ENCODE data around the gene ARID1B.

Gene ARID1B

GRCh38 chr6:156946370-156946936 is 169.3 kb downstream of the ARID1B start:
- no peaks in the 10 kb centered on the region for H3K9me3 ChIP-seq (ENCODE audit: control insufficient read depth, low read length)
- H3K4me2 ChIP-seq (ENCODE audit: low read length): no peak overlapping the region
- H3K36me3 ChIP-seq (ENCODE audit: control insufficient read depth, insufficient read depth, low read length): no peaks in the 10 kb centered on the region
- no peak overlapping the region for H3K4me3 ChIP-seq (ENCODE audit: low read depth, low read length)
- no peak overlapping the region for H2AFZ ChIP-seq
- H3K27me3 ChIP-seq (ENCODE audit: control insufficient read depth, insufficient read depth, low read length): no peaks in the 10 kb centered on the region
- no peak overlapping the region for H3K27ac ChIP-seq
- H3K79me2 ChIP-seq: peaks cover 50% of the 10 kb centered on the region
- no peak overlapping the region for H3K9ac ChIP-seq
- TF ChIP-seq CTCF (IDR thresholded peaks at IDR 0.05): no peak
- H3K4me1 ChIP-seq: peaks cover 4% of the 10 kb centered on the region

- no peak for TF ChIP-seq CTCF (IDR thresholded peaks at IDR 0.05)
- H3K9me3 ChIP-seq (ENCODE audit: control insufficient read depth, low read length): no peaks in the 10 kb centered on the region
Measured at GRCh38 chr6:156948277-156948676, 171.1 kb downstream of the ARID1B start.

GRCh38 chr6:156948807-156949206 is 171.6 kb downstream of the ARID1B start:
- H3K4me2 ChIP-seq (ENCODE audit: low read length): no peak overlapping the region
- no peak overlapping the region for H3K4me3 ChIP-seq (ENCODE audit: low read depth, low read length)
- H3K79me2 ChIP-seq: peaks cover 44% of the 10 kb centered on the region
- no peak overlapping the region for H2AFZ ChIP-seq
- no peak overlapping the region for H3K27ac ChIP-seq
- H3K9me3 ChIP-seq (ENCODE audit: control insufficient read depth, low read length): no peaks in the 10 kb centered on the region
- no peaks in the 10 kb centered on the region for H3K27me3 ChIP-seq (ENCODE audit: control insufficient read depth, insufficient read depth, low read length)
- peaks cover 13% of the 10 kb centered on the region for H3K4me1 ChIP-seq
- H3K9ac ChIP-seq: no peak overlapping the region
- TF ChIP-seq CTCF (IDR thresholded peaks at IDR 0.05): no peak
- H3K36me3 ChIP-seq (ENCODE audit: control insufficient read depth, insufficient read depth, low read length): no peaks in the 10 kb centered on the region

More at GRCh38 chr6:156948277-156948676, 171.1 kb downstream of the ARID1B start:
- Histone ChIP-seq H3K27me3 (ENCODE audit: control insufficient read depth, insufficient read depth, low read length) (no peaks in the 10 kb centered on the region), H3K4me3 (ENCODE audit: low read depth, low read length) (no peak overlapping the region), H3K4me1 (peaks cover 13% of the 10 kb centered on the region), H3K9ac (no peak overlapping the region), H2AFZ (no peak overlapping the region), H3K4me2 (ENCODE audit: low read length) (no peak overlapping the region), H3K79me2 (peaks cover 46% of the 10 kb centered on the region), H3K36me3 (ENCODE audit: control insufficient read depth, insufficient read depth, low read length) (no peaks in the 10 kb centered on the region), H3K27ac (no peak overlapping the region)

GRCh38 chr6:156949376-156949775 is 172.2 kb downstream of the ARID1B start:
- H3K27me3 ChIP-seq (ENCODE audit: control insufficient read depth, insufficient read depth, low read length): no peaks in the 10 kb centered on the region
- no peak overlapping the region for H2AFZ ChIP-seq
- TF ChIP-seq CTCF (IDR thresholded peaks at IDR 0.05): no peak
- no peak overlapping the region for H3K9ac ChIP-seq
- no peaks in the 10 kb centered on the region for H3K36me3 ChIP-seq (ENCODE audit: control insufficient read depth, insufficient read depth, low read length)
- no peak overlapping the region for H3K4me3 ChIP-seq (ENCODE audit: low read depth, low read length)
- H3K27ac ChIP-seq: no peak overlapping the region
- H3K4me1 ChIP-seq: peaks cover 13% of the 10 kb centered on the region
- H3K9me3 ChIP-seq (ENCODE audit: control insufficient read depth, low read length): no peaks in the 10 kb centered on the region
- no peak overlapping the region for H3K4me2 ChIP-seq (ENCODE audit: low read length)
- H3K79me2 ChIP-seq: peaks cover 38% of the 10 kb centered on the region

- H3K79me2 ChIP-seq: peaks cover 39% of the 10 kb centered on the region
- no peak overlapping the region for H2AFZ ChIP-seq
- H3K4me3 ChIP-seq (ENCODE audit: low read depth, low read length): no peak overlapping the region
- no peaks in the 10 kb centered on the region for H3K36me3 ChIP-seq (ENCODE audit: control insufficient read depth, insufficient read depth, low read length)
- peaks cover 17% of the 10 kb centered on the region for H3K4me1 ChIP-seq
- no peak overlapping the region for H3K27ac ChIP-seq
- no peak overlapping the region for H3K9ac ChIP-seq
- TF ChIP-seq CTCF (IDR thresholded peaks at IDR 0.05): no peak
- H3K27me3 ChIP-seq (ENCODE audit: control insufficient read depth, insufficient read depth, low read length): no peaks in the 10 kb centered on the region
- H3K9me3 ChIP-seq (ENCODE audit: control insufficient read depth, low read length): no peaks in the 10 kb centered on the region
- H3K4me2 ChIP-seq (ENCODE audit: low read length): no peak overlapping the region
Measured at GRCh38 chr6:156950084-156950483, 172.9 kb downstream of the ARID1B start.
